ENCODE data around the gene IFTAP.
A peak's percentile ranks its signal among the peaks of the same experiment; 100 is the strongest.
"Not testable (repeated sequence)": the region's sequence is repeated elsewhere in the genome, so short reads cannot be mapped to it uniquely, and the experiment has no call there.

The IFTAP gene

DNA sequence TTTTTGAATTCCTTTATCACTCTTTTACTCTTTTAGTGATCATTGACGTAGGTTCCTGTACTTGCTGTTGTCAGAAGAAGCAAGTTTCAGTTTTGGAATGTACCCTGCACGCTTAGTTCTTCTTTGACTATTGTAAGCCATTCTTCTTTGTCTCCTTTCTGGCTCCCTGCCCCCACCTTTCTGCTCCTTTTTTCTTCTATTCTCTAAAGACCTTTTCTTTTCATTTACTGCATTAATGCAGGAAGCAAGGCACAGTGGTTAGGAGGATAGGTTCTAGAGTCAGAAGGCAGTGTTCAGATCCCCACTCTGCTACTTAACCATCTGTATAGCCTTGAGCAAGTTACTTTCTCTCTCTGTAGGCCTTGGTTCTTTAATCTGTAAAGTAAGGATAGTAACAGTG, 37.5 kb downstream of the IFTAP start:
- H3K4me3 ChIP-seq (ENCODE audit: low read depth, low read length), result no peak overlapping the region
- no peak for DNase-seq (ENCODE audit: low read depth)
- TF ChIP-seq, protein P1, sequence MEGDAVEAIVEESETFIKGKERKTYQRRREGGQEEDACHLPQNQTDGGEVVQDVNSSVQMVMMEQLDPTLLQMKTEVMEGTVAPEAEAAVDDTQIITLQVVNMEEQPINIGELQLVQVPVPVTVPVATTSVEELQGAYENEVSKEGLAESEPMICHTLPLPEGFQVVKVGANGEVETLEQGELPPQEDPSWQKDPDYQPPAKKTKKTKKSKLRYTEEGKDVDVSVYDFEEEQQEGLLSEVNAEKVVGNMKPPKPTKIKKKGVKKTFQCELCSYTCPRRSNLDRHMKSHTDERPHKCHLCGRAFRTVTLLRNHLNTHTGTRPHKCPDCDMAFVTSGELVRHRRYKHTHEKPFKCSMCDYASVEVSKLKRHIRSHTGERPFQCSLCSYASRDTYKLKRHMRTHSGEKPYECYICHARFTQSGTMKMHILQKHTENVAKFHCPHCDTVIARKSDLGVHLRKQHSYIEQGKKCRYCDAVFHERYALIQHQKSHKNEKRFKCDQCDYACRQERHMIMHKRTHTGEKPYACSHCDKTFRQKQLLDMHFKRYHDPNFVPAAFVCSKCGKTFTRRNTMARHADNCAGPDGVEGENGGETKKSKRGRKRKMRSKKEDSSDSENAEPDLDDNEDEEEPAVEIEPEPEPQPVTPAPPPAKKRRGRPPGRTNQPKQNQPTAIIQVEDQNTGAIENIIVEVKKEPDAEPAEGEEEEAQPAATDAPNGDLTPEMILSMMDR (IDR thresholded peaks at IDR 0.05; ENCODE audit: control insufficient read depth, extremely low read depth, insufficient read depth), result no peak

DNA sequence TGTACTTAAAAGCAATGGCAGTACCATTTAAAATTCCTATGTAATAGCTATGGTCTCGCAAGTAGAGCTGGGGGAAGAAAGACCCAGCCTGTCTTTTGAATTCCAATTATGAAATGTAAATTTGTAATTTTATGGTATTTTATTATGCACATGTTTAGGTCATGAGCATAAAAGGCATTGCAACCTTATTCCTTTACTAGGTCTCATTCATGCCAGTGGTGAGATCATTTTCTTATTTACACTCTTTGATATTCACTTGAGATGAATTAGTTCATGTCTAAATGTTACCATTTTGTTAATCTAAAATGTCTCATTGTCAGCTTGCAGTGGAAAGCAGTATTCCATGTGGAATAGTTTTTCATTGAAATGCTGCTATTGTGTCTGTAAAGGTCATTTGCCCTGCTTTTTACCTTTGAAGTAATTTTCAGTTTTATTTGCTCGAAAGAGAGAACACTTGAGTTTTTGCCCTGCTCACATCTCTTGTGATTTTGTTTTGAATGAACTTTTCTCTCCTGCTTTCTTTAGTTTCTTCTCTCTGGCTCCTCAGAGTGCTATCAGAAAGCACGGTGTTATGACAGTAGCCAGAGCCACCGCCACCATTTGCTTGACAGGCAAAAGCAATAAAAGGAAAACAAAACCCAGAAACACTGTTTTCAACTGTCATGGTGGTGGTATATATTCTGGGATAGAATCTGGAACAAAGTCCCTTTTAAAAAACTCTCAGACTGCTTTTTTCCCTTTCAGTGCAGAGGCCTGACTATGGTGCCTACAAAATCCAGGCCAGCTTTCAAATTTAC, 41.0 kb downstream of the IFTAP start:
- DNase-seq (ENCODE audit: low read depth), result no peak
- TF ChIP-seq, protein P1 (IDR thresholded peaks at IDR 0.05; ENCODE audit: control insufficient read depth, extremely low read depth, insufficient read depth), result no peak
- no peak overlapping the region for H3K4me3 ChIP-seq (ENCODE audit: low read depth, low read length)

DNA sequence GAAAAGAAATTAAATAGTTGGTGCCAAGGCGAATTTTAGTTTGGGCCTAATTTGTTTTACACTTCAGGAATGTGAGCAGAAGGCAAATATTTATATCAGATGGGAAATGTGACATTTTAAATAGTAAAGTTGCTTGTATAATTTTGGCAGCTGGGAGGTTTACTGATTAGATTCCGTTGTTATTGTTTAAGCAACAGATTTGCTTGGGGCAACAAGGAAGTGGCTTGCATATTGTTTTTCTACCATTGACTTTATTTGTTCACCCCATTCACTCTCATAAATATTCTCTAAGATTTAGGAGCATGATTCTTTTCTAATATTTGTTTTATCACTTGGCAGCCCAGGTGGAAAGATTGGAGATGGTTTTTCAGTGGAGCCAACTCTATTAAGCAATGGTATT, 44.3 kb downstream of the IFTAP start:
- H3K4me3 ChIP-seq (ENCODE audit: low read depth, low read length), result no peak overlapping the region
- TF ChIP-seq, protein P1 (IDR thresholded peaks at IDR 0.05; ENCODE audit: control insufficient read depth, extremely low read depth, insufficient read depth), result no peak
- DNase-seq (ENCODE audit: low read depth), result peak; percentile 83

DNA sequence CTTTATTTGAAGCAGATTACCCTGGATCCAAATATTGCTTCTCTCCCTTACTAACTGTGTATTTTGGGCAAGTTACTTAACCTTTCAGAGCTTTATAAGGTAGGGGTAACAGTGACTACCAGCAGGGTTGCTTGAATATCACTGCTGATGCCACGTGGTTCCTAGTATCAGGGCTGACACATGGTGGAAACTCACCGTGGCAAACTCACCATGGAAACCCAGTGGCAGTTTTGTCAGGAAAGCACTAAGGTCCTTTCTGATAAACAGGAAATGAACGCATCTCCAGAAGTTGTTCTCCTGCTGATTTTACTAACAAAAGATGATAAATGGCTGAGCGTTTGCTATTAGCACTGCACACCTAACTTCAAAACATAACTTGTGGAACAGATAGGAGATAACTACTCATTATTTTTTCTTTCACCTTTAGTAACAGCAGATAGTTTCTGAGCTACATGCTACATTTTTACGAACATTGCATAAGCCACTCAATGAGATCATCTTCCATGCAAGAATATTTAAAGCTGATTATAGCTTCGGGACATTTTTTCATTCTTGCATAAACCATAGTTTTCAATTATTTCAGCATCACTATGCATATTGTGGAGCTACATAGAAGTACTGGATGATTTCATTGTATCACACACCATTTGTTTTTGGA, 63.4 kb downstream of the IFTAP start:
- TF ChIP-seq, protein P1 (IDR thresholded peaks at IDR 0.05; ENCODE audit: control insufficient read depth, extremely low read depth, insufficient read depth), result no peak
- no peak overlapping the region for H3K4me3 ChIP-seq (ENCODE audit: low read depth, low read length)
- DNase-seq (ENCODE audit: low read depth), result no peak

DNA sequence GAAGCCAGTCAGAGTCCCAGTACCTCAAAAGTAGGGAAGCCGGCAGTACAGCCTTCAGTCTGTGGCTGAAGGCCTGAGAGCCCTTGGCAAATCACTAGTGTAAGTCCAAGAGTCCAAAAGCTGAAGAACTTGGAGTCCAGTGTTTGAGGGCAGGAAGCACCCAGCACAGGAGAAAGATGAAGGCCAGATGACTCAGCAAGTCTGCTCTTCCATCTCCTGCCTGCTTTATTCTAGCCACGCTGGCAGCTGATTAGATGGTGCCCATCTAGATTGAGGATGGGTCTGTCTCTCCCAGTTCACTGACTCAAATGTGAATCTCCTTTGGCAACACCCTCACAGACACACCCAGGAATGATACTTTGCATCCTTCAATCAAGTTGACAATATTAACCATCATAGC, 67.1 kb downstream of the IFTAP start:
- H3K4me3 ChIP-seq (ENCODE audit: low read depth, low read length); DNase-seq (ENCODE audit: low read depth): not testable (repeated sequence)

DNA sequence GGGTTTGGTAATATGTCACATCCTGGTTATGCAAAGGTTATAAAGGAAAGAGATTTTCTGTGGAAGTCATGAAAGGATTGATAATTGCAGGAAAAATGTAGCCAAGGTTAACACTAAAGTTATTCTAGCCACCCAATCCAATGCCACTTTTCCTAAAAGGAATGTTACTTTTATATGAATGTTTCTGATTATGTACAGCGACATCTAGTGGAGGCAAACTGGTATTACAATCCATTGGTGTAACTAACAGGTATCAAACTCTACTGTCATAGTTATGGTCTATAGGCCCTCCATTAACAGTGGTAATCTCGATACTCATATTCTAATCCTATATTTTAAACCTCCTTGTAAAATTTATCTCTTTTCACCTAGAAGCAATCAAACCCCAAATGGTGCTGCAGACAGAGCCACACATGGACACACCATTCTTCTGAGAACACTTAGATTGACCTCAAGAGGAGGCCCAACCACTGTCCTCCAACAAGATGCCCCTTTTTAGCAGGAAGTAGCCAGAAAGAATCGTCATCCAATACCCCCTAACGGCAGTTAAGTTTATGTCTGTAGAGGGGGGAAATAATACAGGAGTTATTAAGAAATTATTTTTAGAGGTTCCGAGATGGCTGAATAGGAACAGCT, 78.6 kb downstream of the IFTAP start:
- DNase-seq (ENCODE audit: low read depth), result peak; percentile 26
- TF ChIP-seq, protein P1 (IDR thresholded peaks at IDR 0.05; ENCODE audit: control insufficient read depth, extremely low read depth, insufficient read depth), result peak; percentile 74
- no peak overlapping the region for H3K4me3 ChIP-seq (ENCODE audit: low read depth, low read length)

DNA sequence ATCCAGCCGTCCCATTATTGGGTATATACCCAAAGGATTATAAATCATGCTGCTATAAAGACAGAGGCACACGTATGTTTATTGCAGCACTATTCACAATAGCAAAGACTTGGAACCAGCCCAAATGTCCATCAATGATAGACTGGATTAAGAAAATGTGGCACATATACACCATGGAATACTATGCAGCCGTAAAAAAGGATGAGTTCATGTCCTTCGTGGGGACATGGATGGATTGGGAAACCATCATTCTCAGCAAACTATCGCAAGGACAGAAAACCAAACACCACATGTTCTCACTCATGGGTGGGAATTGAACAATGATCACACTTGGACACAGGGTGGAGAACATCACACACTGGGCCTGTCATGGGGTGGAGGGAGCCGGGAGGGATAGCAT, 85.2 kb downstream of the IFTAP start:
- H3K4me3 ChIP-seq (ENCODE audit: low read depth, low read length); DNase-seq (ENCODE audit: low read depth): not testable (repeated sequence)

All from LNCaP clone FGC (cell line).